Endothelial cell (in vitro differentiated cells): ENCODE results near the gene UBR7. TPM values are rescaled to one million over a fixed set of nuclear protein-coding genes. Genes with fewer than 3 reads are reported as not detected.
A peak's percentile ranks its signal among the peaks of the same experiment; 100 is the strongest.
"Not testable (repeated sequence)": the region's sequence is repeated elsewhere in the genome, so short reads cannot be mapped to it uniquely, and the experiment has no call there.

Experiments
- DNase-seq: peaks from one replicate; pipeline ENCODE4 v3.0.0; 2021; ENCODE audit warnings: low spot score
- H3K27ac Mint-ChIP-seq: one replicate; pipeline ENCODE4 v1.8.0; 2021; ENCODE audit warnings: mixed read lengths, inconsistent platforms; ENCODE audit not compliant: unreplicated experiment
- H3K27me3 Mint-ChIP-seq: one replicate; pipeline ENCODE4 v1.8.0; 2021; ENCODE audit warnings: mild to moderate bottlenecking, moderate library complexity, mixed read lengths, inconsistent platforms; ENCODE audit not compliant: unreplicated experiment
- H3K36me3 Mint-ChIP-seq: one replicate; pipeline ENCODE4 v1.8.0; 2021; ENCODE audit warnings: mild to moderate bottlenecking, low read depth, mixed read lengths, inconsistent platforms; ENCODE audit not compliant: unreplicated experiment
- H3K4me1 Mint-ChIP-seq: one replicate; pipeline ENCODE4 v1.8.0; 2021; ENCODE audit warnings: mild to moderate bottlenecking, mixed read lengths, inconsistent platforms; ENCODE audit not compliant: unreplicated experiment
- H3K4me3 Mint-ChIP-seq: one replicate; pipeline ENCODE4 v1.8.0; 2021; ENCODE audit warnings: mild to moderate bottlenecking, mixed read lengths, inconsistent platforms; ENCODE audit not compliant: unreplicated experiment
- H3K9me3 Mint-ChIP-seq: one replicate; pipeline ENCODE4 v1.8.0; 2021; ENCODE audit warnings: mixed read lengths, inconsistent platforms; ENCODE audit not compliant: unreplicated experiment
- CTCF ChIP-seq: fragments of 200-600 bp; sonication (generic); IDR thresholded peaks from one replicate; pipeline ENCODE4 v1.5.0; 2021; ENCODE audit warnings: antibody characterized with exemption; ENCODE audit not compliant: unreplicated experiment
- total RNA-seq: library from RNA; stranded (reverse); fragmentation: NEBNext Ultra II Directional; extraction: Animal tissue kit (Norgen Biotek cat#: 25700); gene quantifications from one replicate; pipeline ENCODE4 v1.2.1, GENCODE V29; 2021; ENCODE audit not compliant: unreplicated experiment

The UBR7 gene
- total RNA-seq, 1 donor from 2014 or later = 35.8 TPM

- no peak for TF ChIP-seq CTCF
- H3K27ac Mint-ChIP-seq = no peak overlapping the region
- H3K4me1 Mint-ChIP-seq = no peaks in the 10 kb centered on the region
- DNase-seq = no peak
- peaks cover 3% of the 10 kb centered on the region for H3K36me3 Mint-ChIP-seq
- no peaks in the 10 kb centered on the region for H3K9me3 Mint-ChIP-seq
- H3K27me3 Mint-ChIP-seq = peaks cover 7% of the 10 kb centered on the region
- H3K4me3 Mint-ChIP-seq = no peak overlapping the region
These were observed 33.1 kb upstream of the UBR7 start for GRCh38 chr14:93173943-93174395.

GRCh38 chr14:93174731-93175130 is 32.3 kb upstream of the UBR7 start:
- not testable (repeated sequence) for H3K36me3 Mint-ChIP-seq, DNase-seq, H3K4me1 Mint-ChIP-seq, H3K27me3 Mint-ChIP-seq, H3K9me3 Mint-ChIP-seq, H3K4me3 Mint-ChIP-seq, H3K27ac Mint-ChIP-seq

GRCh38 chr14:93175492-93175891 is 31.6 kb upstream of the UBR7 start:
- no peak for DNase-seq
- no peaks in the 10 kb centered on the region for H3K9me3 Mint-ChIP-seq
- H3K27me3 Mint-ChIP-seq = peaks cover 4% of the 10 kb centered on the region
- no peaks in the 10 kb centered on the region for H3K36me3 Mint-ChIP-seq
- no peak overlapping the region for H3K4me3 Mint-ChIP-seq
- H3K27ac Mint-ChIP-seq = no peak overlapping the region
- no peaks in the 10 kb centered on the region for H3K4me1 Mint-ChIP-seq
- TF ChIP-seq CTCF = no peak

- Mint-ChIP-seq H3K27me3 (peaks cover 5% of the 10 kb centered on the region), H3K4me1 (peaks cover 19% of the 10 kb centered on the region), H3K4me3 (peak overlapping the region; percentile 89), H3K36me3 (no peaks in the 10 kb centered on the region), H3K9me3 (no peaks in the 10 kb centered on the region), H3K27ac (peak overlapping the region; percentile 45)
- DNase-seq = no peak
- no peak for TF ChIP-seq CTCF
These were observed 23.3 kb upstream of the UBR7 start for GRCh38 chr14:93183596-93184317.

- peak within 1 kb of the TSS; percentile 98 for H3K4me3 Mint-ChIP-seq
- no peaks in the 10 kb centered on the region for H3K36me3 Mint-ChIP-seq
- peak within 1 kb of the TSS; percentile 96 for H3K27ac Mint-ChIP-seq
- TF ChIP-seq CTCF = peak; percentile 18
- H3K4me1 Mint-ChIP-seq = peaks cover 19% of the 10 kb centered on the region
- no peaks in the 10 kb centered on the region for H3K9me3 Mint-ChIP-seq
- peak; percentile 90 for DNase-seq
- peaks cover 5% of the 10 kb centered on the region for H3K27me3 Mint-ChIP-seq
These were observed 22.4 kb upstream of the UBR7 start, which contains the start of the genes LYSET and MOAP1 for GRCh38 chr14:93184391-93185348. Gene LYSET, plus strand, starts transcription at chr14:93185317. Its CDS starts 89 bp downstream, at chr14:93185406. Gene MOAP1, minus strand, starts transcription at chr14:93184897. Its CDS starts 655 bp downstream, at chr14:93184242.
